K562 (cell line): Measurements from ENCODE around the gene ARHGAP4.

Source experiments
- JUND ChIP-seq, 2 experiments: IDR thresholded peaks; 2 replicates in 1 of 2; 3 replicates in 1 of 2; pipeline ENCODE4 v1.6.1; 2011; ENCODE audit warnings: borderline replicate concordance in 2 of 2, low read depth in 2 of 2, low read length in 2 of 2, improper control_type of control experiment in 1 of 2, missing biosample characterization in 1 of 2, missing genetic modification characterization in 1 of 2, missing genetic modification reagents in 1 of 2
- NFE2 ChIP-seq: IDR thresholded peaks from 2 replicates; pipeline ENCODE4 v1.6.1; 2014; ENCODE audit warnings: antibody characterized with exemption, low read depth
- NR2F6 ChIP-seq: fragments of 450-650 bp; formaldehyde crosslinking; IDR thresholded peaks from 2 replicates; pipeline ENCODE4 v1.4.0; 2020; ENCODE audit warnings: mild to moderate bottlenecking
- TF ChIP-seq, protein P1 (sequence below): fragments of 250-450 bp; sonication (Bioruptor Pico); IDR thresholded peaks from 2 replicates; pipeline ENCODE4 v1.4.0; 2020; ENCODE audit warnings: mild to moderate bottlenecking
- TF ChIP-seq, protein P2 (sequence below), 3 experiments: IDR thresholded peaks in 2 of 3; conservative IDR thresholded peaks in 1 of 3; 2 replicates each; pipeline ENCODE4 v1.5.1; 2011 to 2012; ENCODE audit warnings: low read length in 3 of 3, mild to moderate bottlenecking in 3 of 3, control low read depth in 2 of 3, improper control_type of control experiment in 1 of 3, inconsistent platforms in 1 of 3, low read depth in 1 of 3, mixed read lengths in 1 of 3, moderate library complexity in 1 of 3; ENCODE audit not compliant: insufficient read depth in 2 of 3

DNA sequence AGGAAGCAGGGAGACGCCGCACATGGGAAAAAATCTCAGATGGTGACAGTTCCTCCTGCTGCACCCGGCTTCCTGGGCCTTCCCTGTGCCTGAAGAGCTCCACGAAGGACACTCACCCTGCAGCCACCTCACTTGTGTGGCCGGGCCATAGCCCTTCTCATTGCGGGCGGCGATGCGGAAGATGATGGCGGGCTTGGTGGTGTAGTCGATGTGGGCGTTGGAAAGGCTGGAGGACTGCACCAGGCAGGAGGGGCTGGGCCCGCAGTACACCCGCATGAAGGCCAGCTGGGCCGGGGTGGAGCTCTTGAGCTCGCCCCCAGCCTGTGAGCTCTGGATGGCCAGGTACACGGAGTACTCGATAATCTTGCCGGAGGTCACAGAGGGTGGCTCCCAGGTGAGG, 24.1 kb upstream of the ARHGAP4 start:
- TF ChIP-seq, protein P1, sequence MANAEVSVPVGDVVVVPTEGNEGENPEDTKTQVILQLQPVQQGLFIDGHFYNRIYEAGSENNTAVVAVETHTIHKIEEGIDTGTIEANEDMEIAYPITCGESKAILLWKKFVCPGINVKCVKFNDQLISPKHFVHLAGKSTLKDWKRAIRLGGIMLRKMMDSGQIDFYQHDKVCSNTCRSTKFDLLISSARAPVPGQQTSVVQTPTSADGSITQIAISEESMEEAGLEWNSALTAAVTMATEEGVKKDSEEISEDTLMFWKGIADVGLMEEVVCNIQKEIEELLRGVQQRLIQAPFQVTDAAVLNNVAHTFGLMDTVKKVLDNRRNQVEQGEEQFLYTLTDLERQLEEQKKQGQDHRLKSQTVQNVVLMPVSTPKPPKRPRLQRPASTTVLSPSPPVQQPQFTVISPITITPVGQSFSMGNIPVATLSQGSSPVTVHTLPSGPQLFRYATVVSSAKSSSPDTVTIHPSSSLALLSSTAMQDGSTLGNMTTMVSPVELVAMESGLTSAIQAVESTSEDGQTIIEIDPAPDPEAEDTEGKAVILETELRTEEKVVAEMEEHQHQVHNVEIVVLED = no peak
- TF ChIP-seq JUND (IDR thresholded peaks at IDR 0.05; ENCODE audit: borderline replicate concordance, low read depth, low read length) = no peak
- TF ChIP-seq JUND (tag; IDR thresholded peaks at IDR 0.05; ENCODE audit: borderline replicate concordance, low read depth, low read length) = no peak
- TF ChIP-seq NFE2 = no peak
- TF ChIP-seq NR2F6 = no peak
- TF ChIP-seq, protein P2, sequence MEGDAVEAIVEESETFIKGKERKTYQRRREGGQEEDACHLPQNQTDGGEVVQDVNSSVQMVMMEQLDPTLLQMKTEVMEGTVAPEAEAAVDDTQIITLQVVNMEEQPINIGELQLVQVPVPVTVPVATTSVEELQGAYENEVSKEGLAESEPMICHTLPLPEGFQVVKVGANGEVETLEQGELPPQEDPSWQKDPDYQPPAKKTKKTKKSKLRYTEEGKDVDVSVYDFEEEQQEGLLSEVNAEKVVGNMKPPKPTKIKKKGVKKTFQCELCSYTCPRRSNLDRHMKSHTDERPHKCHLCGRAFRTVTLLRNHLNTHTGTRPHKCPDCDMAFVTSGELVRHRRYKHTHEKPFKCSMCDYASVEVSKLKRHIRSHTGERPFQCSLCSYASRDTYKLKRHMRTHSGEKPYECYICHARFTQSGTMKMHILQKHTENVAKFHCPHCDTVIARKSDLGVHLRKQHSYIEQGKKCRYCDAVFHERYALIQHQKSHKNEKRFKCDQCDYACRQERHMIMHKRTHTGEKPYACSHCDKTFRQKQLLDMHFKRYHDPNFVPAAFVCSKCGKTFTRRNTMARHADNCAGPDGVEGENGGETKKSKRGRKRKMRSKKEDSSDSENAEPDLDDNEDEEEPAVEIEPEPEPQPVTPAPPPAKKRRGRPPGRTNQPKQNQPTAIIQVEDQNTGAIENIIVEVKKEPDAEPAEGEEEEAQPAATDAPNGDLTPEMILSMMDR (IDR thresholded peaks at IDR 0.05 in 2 of 3, conservative IDR thresholded peaks at IDR 0.05 in 1 of 3; ENCODE audit: insufficient read depth in 2 of 3, low read depth in 1 of 3, low read length in 3 of 3) = no peak
